Ishikawa (cell line): ENCODE data around the gene PARP16.

ENCODE experiments used
- CREB1 ChIP-seq: IDR thresholded peaks from 2 replicates; pipeline ENCODE4 v1.6.1; 2012; ENCODE audit warnings: low read depth
- EP300 ChIP-seq: IDR thresholded peaks from 2 replicates; pipeline ENCODE4 v1.6.1; 2012; ENCODE audit warnings: borderline replicate concordance
- NFIC ChIP-seq: IDR thresholded peaks from 2 replicates; pipeline ENCODE4 v1.6.1; 2012
- RAD21 ChIP-seq: IDR thresholded peaks from 2 replicates; pipeline ENCODE4 v1.6.1; 2012; ENCODE audit warnings: low read depth
- TAF1 ChIP-seq: IDR thresholded peaks from 2 replicates; pipeline ENCODE4 v1.6.1; 2012; ENCODE audit warnings: low read depth, mild to moderate bottlenecking
- YY1 ChIP-seq: IDR thresholded peaks from 2 replicates; pipeline ENCODE4 v1.6.1; 2012; ENCODE audit warnings: low read depth
- TF ChIP-seq, protein P1 (sequence below): IDR thresholded peaks from 2 replicates; pipeline ENCODE4 v1.6.1; 2012
- TF ChIP-seq, protein P2 (sequence below): IDR thresholded peaks from 2 replicates; pipeline ENCODE4 v1.6.1; 2012
- TF ChIP-seq, protein P3 (sequence below): IDR thresholded peaks from 2 replicates; pipeline ENCODE4 v1.6.1; 2012; ENCODE audit warnings: low read depth, mild to moderate bottlenecking

DNA sequence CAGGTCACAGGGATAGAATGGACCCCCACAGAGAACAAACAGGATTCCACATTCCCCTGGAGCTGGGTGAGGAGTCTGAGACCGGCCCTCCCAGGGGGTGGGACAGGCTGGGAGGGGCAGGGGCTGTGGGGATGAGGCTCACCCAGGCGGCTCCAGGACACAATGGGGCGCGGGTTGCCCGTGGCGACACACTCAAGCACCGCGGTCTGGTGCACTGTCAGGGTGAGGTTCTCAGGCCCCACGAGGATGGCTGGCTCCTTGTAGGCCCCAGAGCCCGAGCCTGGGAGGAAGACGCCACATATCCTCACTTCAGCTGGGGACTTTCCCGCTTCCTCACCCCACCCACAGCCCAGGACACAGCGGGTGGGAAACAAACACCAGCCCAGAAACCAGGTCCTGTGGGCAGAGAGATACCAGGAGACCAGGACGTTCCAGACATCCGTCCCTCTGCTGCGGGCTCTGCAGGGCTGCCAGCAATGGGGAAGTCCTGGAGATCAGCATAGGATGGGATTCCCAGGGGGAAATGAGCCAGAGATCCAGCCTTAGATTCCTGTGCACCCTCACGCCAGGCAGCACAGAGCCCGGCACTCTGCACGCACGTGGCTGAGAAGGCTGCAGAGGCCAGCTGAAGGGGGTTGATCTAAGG, 48.0 kb upstream of the PARP16 start:
- TF ChIP-seq, protein P1, sequence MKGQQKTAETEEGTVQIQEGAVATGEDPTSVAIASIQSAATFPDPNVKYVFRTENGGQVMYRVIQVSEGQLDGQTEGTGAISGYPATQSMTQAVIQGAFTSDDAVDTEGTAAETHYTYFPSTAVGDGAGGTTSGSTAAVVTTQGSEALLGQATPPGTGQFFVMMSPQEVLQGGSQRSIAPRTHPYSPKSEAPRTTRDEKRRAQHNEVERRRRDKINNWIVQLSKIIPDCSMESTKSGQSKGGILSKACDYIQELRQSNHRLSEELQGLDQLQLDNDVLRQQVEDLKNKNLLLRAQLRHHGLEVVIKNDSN: no peak
- no peak for TF ChIP-seq EP300
- TF ChIP-seq, protein P2, sequence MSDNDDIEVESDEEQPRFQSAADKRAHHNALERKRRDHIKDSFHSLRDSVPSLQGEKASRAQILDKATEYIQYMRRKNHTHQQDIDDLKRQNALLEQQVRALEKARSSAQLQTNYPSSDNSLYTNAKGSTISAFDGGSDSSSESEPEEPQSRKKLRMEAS: no peak
- no peak for TF ChIP-seq RAD21
- no peak for TF ChIP-seq YY1
- TF ChIP-seq, protein P3, sequence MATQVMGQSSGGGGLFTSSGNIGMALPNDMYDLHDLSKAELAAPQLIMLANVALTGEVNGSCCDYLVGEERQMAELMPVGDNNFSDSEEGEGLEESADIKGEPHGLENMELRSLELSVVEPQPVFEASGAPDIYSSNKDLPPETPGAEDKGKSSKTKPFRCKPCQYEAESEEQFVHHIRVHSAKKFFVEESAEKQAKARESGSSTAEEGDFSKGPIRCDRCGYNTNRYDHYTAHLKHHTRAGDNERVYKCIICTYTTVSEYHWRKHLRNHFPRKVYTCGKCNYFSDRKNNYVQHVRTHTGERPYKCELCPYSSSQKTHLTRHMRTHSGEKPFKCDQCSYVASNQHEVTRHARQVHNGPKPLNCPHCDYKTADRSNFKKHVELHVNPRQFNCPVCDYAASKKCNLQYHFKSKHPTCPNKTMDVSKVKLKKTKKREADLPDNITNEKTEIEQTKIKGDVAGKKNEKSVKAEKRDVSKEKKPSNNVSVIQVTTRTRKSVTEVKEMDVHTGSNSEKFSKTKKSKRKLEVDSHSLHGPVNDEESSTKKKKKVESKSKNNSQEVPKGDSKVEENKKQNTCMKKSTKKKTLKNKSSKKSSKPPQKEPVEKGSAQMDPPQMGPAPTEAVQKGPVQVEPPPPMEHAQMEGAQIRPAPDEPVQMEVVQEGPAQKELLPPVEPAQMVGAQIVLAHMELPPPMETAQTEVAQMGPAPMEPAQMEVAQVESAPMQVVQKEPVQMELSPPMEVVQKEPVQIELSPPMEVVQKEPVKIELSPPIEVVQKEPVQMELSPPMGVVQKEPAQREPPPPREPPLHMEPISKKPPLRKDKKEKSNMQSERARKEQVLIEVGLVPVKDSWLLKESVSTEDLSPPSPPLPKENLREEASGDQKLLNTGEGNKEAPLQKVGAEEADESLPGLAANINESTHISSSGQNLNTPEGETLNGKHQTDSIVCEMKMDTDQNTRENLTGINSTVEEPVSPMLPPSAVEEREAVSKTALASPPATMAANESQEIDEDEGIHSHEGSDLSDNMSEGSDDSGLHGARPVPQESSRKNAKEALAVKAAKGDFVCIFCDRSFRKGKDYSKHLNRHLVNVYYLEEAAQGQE: no peak
- TF ChIP-seq CREB1: no peak
- TF ChIP-seq TAF1: no peak
- no peak for TF ChIP-seq NFIC
